ENCODE results near the gene ANKRD12.

GRCh38 chr18:9096685-9097084 lies 39.9 kb upstream of the ANKRD12 start:
- TF ChIP-seq CTCF (IDR thresholded peaks at IDR 0.05): no peak
- TF ChIP-seq ZFX (IDR thresholded peaks at IDR 0.05; ENCODE audit: borderline replicate concordance): no peak

Data from 22Rv1 (cell line).